GM15510 (cell line): ENCODE measurements around the gene EIF2B4.
A peak's percentile ranks its signal among the peaks of the same experiment; 100 is the strongest.

Experiments used
- POLR2A ChIP-seq: IDR thresholded peaks from 3 replicates; pipeline ENCODE4 v1.6.1; 2011; ENCODE audit warnings: borderline replicate concordance; ENCODE audit not compliant: insufficient read length; ENCODE audit errors: extremely low read depth

EIF2B4 gene

DNA sequence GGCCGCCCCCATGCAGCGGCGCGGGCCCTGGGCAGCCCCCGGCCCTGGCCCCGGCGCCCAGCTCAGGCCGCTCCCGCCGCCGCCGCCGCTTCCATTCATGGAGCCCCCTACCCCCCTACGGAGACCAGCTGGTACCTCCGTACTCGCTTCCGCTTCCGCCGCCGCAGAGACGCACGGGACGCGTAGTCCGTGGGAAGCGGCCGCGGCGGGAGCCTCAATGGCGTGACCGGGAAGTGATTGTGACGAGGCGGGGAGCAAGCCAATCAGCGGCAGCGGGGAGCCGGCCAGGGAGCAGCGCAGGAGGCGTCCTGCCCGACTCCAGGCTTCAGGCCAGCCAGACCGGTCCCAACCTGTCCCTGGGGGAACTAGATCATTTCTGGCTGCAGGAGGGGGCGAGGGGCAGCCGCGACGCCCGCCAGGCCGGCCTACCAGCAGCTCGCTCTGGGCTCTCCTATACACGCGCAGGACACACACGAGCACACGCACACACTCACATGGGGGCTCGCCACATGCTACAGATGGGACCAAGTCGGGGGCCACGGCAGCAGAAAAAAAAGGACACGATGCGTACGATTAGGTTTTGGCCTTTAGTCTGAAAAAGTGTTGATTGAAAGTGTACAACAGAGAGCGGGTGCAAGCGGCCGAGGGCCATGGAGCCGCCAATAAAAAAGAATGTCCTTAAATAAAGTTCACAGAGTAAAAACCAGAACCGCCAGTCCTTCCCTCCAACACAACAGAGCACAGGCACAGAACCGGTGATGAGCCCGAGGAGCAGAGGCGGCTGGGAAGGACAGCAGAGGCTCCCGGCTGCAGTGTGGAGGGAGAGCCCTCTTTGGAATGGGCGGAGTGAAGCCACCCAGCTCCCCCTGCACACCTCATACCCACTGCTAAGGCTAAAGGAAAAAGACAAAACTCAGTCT is 10.7 kb upstream of the EIF2B4 start, which contains the start of gene ZNF513:
Gene ZNF513 (minus strand): TSS at position 109 of the 920 bp plus-strand sequence. CDS start 208 bp downstream, outside the sequence.
- peak; percentile 57 for TF ChIP-seq POLR2A

DNA sequence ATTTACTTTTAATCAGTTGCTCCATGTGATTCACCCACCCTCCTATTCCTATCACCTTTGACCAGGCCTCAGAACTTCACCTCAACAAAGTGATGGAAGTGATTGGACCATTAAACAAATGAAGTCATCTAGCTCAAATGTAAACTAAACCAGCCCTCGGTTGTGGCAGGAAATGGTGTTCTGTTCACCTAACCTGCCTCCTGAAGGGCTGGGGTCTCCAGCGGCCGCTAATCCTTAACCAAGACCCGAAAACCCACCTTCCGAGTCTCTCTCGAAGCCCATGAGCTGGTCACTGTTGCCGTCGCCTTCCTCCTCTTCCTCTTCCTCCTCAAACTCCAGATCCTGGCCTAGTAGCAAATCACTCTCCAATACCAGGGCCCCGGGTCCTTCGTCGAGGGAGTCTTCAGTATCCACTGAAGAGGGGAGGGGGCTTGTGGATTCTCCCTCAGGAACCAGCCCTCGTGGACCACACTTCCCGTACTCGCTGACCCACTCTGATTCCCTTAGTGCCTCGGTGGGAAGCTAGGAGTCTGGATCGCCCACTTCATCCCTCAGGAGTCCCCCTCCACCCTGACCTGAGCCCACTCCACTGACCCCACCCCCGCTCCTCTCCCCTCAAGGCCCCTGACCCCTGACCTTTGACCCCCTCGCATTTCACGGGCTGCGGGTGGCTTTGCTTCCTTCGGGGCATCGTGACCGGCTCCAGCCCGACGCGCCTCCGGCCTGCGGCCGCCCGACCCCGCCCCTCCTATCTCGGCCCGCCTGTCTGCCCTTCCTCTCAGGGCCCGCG is 9.9 kb upstream of the EIF2B4 start:
- no peak for TF ChIP-seq POLR2A

DNA sequence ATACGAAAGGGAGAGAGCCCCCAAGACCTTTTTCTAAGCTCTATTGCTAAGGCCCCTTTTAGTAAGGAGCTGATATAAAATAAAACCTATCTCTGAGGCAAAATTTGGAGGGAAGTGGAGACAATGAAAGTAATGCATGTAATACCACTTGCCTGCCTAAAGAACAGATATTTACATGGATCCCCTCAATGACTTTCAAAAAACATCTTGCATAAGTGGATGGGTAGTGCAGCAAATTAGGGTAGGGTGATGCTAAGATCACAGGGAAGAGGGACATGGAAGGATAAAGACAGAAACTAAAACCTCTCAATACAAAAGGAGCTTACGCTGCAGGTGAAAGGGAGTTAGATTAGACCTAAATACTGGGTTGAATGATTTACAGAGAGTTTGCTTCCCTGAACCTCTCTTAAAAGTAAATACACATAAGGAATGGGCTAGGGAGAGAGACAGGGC is 9.3 kb upstream of the EIF2B4 start:
- TF ChIP-seq POLR2A = no peak

DNA sequence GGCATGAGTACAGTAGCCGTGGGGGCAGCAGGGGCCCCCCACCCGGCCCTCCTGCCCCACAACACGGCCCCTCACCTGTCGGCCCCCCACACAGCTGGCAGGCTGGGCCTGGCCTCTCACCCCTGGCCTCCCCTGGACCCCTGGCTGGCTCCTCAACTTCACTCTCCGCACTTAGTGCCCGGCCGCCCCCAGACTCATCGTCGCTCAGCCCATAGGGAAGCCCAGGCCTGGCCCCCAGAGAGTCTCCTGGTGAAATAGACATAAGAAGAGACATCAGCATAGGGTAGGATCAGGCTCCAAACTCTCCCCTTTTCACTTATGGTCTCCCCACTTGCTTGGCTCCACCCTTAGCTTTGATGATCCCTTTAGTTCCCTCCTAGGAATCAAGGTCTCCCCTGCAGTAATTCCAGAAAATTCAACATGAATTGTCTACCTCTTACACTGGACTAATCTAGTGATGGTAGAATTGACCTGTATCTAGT is 8.7 kb upstream of the EIF2B4 start:
- no peak for TF ChIP-seq POLR2A

DNA sequence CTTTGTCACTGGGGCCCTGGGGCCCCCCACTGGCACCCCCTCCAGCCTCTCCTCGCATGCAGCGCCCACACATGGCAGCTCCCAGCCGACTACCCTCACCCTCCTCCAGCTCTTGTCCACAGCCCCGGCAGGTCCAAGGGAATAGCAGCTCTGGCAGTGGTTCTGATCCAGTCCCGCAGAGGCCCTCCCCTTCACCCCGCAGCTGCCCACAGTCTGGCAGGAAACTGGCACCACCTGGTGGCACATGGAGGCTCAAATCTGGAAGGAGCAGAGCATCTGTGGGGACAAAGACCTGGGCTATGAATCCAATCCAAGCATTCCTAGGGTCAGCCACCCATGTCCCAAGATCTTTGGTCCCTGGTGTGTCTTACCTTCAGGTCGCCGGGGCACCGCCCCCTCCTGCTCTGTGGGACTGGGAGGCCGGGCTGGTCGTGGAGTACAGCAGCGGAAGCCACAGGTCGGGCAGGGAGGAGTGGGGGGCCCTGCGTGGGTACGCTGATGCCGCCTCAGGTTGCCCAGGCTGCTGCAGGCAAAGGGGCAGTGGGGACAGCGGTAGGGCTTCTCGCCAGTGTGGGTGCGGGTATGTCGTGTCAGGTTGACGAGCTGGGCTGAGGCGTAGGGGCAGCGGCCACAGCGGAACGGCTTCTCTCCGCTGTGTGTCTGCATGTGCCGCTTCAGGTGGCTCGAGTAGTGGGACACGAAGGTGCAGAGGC is 8.1 kb upstream of the EIF2B4 start:
- TF ChIP-seq POLR2A = no peak

DNA sequence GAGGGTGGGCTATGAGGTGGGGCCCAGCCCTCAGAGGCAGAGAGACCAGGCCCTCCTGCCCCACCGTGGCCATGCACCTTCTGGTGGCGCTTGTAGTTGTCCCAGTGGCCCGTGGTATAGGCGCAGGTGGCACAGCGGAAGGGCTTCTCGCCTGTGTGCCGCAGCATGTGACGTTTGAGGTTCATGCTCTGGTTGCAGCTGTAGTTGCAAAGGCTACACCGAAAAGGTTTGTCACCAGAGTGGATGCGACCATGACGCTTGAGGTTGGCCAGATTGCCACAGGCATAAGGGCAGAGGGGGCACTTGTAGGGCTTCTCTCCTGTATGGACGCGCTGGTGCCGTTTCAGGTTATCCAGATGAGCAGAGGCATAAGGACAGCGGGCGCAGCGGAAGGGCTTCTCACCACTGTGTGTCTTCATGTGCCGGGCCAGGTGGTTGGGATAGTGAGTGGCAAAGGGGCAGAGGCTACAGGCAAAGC is 7.5 kb upstream of the EIF2B4 start:
- no peak for TF ChIP-seq POLR2A

DNA sequence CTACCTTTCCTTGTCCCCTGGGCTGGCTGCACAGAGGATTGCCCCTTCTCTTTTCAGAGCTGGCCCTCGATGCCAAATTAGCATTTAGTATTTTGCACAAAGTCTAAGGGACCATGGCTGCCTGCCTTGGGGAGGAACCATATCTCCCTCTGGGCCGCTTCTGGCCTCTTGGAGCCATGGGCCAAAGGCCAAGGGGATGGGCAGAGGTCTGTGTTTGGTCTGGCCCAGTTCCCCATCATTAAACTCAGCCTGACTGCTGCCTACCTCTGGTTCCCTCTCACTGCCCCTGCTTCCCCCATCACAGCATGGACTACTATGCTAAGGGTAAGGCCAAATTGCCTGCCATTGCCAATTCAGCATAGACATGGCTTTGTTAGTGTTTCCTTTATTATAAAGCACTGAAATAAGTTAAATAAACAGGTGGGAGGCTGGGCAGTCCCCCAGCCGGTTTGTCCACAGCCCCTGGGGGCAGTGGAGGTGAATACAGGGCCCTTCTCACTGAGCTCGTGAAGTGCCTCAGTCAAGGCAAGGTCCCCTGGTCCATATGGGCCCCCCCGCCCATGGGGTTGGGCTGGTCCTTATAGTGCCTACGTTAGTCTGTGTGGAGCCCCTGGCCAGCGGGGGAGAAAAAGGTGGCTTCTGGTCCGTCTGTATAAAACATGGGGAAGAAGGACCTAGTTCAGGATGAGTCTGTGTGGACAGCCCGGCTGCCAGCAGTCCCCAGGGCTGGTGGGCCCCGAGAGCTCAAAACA is 6.9 kb upstream of the EIF2B4 start:
- TF ChIP-seq POLR2A = peak; percentile 16

DNA sequence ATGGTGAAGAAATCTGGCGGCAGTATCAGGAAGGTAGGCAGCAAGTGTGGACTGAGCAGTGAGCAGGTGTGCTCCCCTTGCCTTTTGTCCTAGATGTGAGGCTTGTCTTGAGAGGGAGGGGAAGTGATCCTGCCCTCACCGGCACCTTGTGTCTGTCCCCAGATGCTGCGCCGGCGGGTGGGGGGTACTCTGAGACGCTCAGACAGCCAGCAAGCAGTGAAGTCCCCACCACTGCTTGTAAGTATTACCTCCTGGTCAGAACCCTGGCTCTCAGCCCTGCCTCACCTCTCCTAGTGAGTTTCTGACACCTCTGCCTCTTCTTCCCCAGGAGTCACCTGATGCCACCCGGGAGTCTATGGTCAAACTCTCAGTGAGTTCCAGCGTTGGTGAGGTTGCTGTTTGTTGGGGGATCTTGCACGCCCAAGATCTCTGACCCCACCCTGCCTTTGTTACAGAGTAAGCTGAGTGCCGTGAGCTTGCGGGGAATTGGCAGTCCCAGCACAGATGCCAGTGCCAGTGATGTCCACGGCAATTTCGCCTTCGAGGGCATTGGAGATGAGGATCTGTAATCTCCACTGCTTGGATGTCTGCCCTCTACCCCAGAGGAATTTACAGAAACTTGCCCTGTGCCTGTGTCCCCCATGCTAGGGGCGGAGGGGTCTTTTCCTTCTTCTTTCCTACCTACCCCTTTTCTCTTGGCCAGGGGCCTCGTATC is 6.2 kb upstream of the EIF2B4 start:
- no peak for TF ChIP-seq POLR2A

DNA sequence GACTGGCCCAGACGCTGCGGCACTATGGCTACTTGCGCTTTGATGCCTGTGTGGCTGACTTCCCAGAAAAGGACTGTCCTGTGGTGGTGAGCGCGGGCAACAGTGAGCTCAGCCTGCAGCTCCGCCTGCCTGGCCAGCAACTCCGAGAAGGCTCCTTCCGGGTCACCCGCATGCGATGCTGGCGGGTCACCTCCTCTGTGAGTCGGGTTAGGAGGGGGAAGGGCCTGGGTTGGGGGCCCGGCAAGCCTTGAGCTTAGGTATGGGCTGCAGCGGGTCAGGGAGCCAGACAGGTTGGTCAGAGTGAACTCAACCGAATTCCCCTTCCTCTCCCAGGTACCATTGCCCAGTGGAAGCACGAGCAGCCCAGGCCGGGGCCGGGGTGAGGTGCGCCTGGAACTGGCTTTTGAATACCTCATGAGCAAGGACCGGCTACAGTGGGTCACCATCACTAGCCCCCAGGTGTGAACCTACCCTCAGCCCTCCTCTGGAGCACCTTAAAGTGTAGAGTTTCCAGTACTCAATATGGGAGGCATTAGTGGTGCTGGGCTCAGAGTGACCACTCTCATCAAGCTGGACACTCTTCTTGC is 5.5 kb upstream of the EIF2B4 start:
- no peak for TF ChIP-seq POLR2A

DNA sequence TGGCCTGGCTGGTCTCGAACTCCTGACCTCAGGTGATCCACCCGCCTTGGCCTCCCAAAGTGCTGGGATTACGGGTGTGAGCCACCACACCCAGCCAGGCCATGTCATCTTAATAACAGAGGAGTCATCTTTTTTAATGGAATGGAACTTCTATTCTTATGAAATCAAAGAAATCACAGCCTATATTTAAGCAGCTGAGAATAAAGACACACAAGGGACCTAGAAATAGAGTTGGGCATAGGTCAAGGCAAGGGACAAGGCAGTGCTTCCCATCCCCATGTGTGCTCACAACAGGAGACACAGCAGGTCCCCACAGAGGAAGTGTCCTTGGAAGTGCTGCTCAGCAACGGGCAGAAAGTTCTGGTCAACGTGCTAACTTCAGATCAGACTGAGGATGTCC is 3.4 kb upstream of the EIF2B4 start:
- no peak for TF ChIP-seq POLR2A

DNA sequence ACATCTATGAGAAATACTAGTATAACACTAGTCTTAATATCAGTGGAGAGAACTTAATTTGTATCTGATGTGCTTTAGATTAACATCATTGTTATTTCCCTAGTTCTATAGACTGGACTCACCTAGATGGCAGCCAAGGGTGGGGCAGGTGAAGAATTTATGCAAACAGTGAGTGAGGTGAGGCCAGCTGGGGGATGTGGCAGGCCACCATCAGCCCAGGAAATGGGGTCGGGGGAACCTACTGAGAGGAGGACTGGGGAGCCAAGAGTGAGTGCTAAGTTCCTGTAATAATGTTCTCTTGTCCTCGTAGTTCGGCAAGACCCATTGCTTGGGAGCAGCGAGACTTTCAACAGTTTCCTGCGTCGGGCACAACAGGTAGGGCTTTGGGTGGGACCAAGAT is 2.8 kb upstream of the EIF2B4 start:
- TF ChIP-seq POLR2A = no peak

DNA sequence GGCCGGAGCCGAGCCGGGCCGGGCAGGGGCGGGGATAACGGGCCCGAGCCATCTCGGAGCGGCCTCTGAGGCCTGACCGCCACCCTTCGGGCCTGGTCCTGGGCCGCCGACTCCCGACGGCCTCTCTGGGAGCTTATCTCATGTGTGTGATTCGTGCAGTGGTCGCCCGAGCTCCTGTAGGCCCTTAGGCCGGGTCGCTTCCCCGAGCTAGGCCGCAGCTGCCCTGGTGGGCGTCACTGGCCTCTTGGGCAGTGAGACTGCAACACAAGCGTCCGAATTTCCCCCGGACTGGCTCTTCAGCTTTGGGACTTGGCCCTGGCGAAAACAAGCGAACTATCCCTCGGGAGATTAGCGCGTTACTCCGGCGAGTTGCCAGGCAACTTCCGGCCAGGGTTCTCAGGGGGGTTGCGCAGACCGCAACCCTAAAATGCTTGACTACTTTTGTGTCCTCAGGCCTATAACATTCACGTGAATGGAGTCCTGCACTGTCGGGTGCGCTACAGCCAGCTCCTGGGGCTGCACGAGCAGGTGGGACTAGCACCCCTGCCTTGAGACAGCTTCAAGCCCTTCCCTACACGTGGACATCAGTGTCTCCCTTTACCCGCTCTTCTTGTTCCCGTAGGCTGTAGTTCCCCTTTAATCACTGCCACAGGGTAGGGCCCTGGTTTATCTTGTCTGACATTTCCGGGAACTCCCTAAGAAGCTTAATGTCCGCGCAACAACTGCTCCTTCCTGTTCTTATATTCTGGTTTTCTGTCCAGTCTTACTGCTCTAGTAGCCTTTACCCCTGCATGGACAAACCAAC is 880 bp upstream of the EIF2B4 start:
- peak; percentile 46 for TF ChIP-seq POLR2A

DNA sequence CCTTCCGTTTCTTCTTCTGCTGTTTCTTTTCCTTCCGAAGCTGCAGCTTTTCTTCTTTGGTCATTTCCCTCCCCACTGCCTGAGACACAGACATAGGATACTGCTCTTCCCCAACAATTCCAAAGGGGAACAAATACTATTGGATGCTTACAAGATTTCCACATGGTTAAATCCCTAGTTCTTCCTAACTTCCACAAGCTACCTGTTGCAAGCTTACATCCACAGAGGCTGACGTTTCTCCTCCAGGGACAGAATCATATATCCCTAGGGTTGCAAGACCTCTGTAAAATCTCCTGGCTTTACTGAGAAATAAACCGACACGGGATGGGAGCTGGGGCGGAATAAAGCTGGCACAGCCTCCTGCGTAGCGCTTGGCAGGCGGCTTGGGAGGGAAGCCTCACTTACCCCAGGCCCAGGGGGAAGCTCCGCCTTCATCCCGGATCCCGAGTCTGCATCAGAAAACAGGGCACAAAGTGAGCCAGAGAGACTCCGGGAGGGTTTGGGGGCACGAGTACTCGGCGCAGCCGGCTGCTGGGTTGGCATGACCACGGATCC is 590 bp downstream of the EIF2B4 start:
- TF ChIP-seq POLR2A = no peak

DNA sequence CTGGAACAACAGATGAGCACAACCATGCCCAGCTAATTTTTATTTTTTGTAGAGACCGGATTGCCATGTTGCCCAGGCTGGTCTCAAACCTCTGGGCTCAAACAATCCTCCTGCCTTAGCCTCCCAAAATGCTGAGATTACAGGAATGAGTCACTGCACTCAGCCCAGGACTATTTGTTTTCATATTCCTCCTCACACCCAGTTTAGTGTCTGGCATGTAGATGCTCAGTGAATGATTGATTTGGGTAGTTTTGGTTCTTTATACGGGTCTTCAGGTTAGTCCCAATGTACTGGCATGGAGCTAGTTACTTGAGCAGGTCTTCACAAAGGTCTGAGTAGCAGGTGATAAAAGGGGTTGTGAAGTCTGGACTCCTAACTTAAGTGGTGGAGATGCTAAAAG is 6.2 kb downstream of the EIF2B4 start:
- TF ChIP-seq POLR2A = no peak
